ENCODE data around the gene CMIP. TPM values are rescaled to one million over a fixed set of nuclear protein-coding genes. Genes with fewer than 3 reads are reported as not detected.

The CMIP gene
- total RNA-seq, 1 experiment from 2014 or later: 48.2 TPM

- no peaks in the 10 kb centered on the region for H3K27me3 ChIP-seq (ENCODE audit: insufficient read depth, low read length)
- no peak overlapping the region for H3K4ac ChIP-seq (ENCODE audit: low read depth, low read length)
- no peak overlapping the region for H2BK120ac ChIP-seq (ENCODE audit: low read depth, low read length, poor library complexity, severe bottlenecking)
- H3K27ac ChIP-seq (ENCODE audit: insufficient read length, low read depth, low read length): no peak overlapping the region
- H3K23ac ChIP-seq (ENCODE audit: insufficient read length, low read depth, low read length): no peak overlapping the region
- Mint-ChIP-seq H3K4me1 (peaks cover 26 to 30% of the 10 kb centered on the region in 2 experiments), H3K36me3 (ENCODE audit: insufficient read depth in 1 of 3, low read depth in 3 of 3) (peaks cover 0 to 21% (median 20%) of the 10 kb centered on the region in 3 experiments; a peak in 5 of 7 replicates), H3K27me3 (ENCODE audit: low read depth) (no peaks in the 10 kb centered on the region), H3K4me3 (no peak overlapping the region), H3K27ac (peak overlapping the region in 1 of 3 experiments; percentile 47; a peak in 2 of 7 replicates), H3K9me3 (no peaks in the 10 kb centered on the region)
- H3K9me3 ChIP-seq (ENCODE audit: control insufficient read depth, low read depth, low read length): no peaks in the 10 kb centered on the region
- H3K56ac ChIP-seq (ENCODE audit: insufficient read length, low read depth, low read length): no peak overlapping the region
- no peak overlapping the region for H3K9ac ChIP-seq (ENCODE audit: extremely low read depth, insufficient read length, low read length)
- H4K5ac ChIP-seq (ENCODE audit: insufficient read length, low read depth, low read length): no peak overlapping the region
- H2AK5ac ChIP-seq (ENCODE audit: insufficient read length, low read length): no peak overlapping the region
- H3K23me2 ChIP-seq (ENCODE audit: insufficient read length, low read depth, low read length, poor library complexity, severe bottlenecking): no peaks in the 10 kb centered on the region
- no peaks in the 10 kb centered on the region for H4K20me1 ChIP-seq (ENCODE audit: control insufficient read depth, insufficient read depth, insufficient read length)
- H3K4me1 ChIP-seq (ENCODE audit: insufficient read depth, low read length): no peaks in the 10 kb centered on the region
- no peak for TF ChIP-seq CTCF (conservative IDR thresholded peaks at IDR 0.05)
- no peak overlapping the region for H2BK15ac ChIP-seq (ENCODE audit: low read depth, low read length)
- H3K14ac ChIP-seq (ENCODE audit: insufficient read depth, low read length): no peak overlapping the region; the same call in 1 of the 2 replicates
- H2AFZ ChIP-seq (ENCODE audit: low read length): no peak overlapping the region
- no peak overlapping the region for H3K4me2 ChIP-seq (ENCODE audit: insufficient read depth, insufficient read length, low read length)
- H3K18ac ChIP-seq (ENCODE audit: insufficient read length, low read depth, low read length): no peak overlapping the region
- no CpG with 5 or more reads among the region's 26 CpGs for WGBS (ENCODE audit: extremely low coverage, insufficient read length, low lambda C conversion rate)
- H4K91ac ChIP-seq (ENCODE audit: insufficient read length, low read depth, low read length): no peak overlapping the region
- H3K79me1 ChIP-seq (ENCODE audit: insufficient read depth, low read depth, low read length, poor library complexity, severe bottlenecking): no peaks in the 10 kb centered on the region
- no peak overlapping the region for H2BK20ac ChIP-seq (ENCODE audit: low read depth, low read length, poor library complexity, severe bottlenecking)
- no peak overlapping the region for H2BK5ac ChIP-seq (ENCODE audit: insufficient read length, low read length)
- H4K8ac ChIP-seq (replicated peaks; ENCODE audit: insufficient read length, low read depth, low read length): no peak overlapping the region
- H2BK12ac ChIP-seq (ENCODE audit: insufficient read length, low read depth, low read length): no peak overlapping the region
- no peak overlapping the region for H3T11ph ChIP-seq (ENCODE audit: low read length)
- peaks cover 5% of the 10 kb centered on the region; the same call in 1 of the 2 replicates for H3K79me2 ChIP-seq (ENCODE audit: insufficient read depth, low read length)
- no peak for DNase-seq
Observed at GRCh38 chr16:81610144-81610842, 165.7 kb downstream of the CMIP start.

All from H9 (cell line).